Sciatic nerve (tissue), 2 donors: ENCODE data around the gene RANBP17. TPM values are rescaled to one million over a fixed set of nuclear protein-coding genes. Genes with fewer than 3 reads are reported as not detected.
"Not testable (repeated sequence)": the region's sequence is repeated elsewhere in the genome, so short reads cannot be mapped to it uniquely, and the experiment has no call there.

Source experiments
- ATAC-seq: fragments of 200-7000 bp; cut with Tn5 transposase; one replicate; pipeline ENCODE4 v1.9.1; 2020; ENCODE audit warnings: mild to moderate bottlenecking, moderate library complexity
- DNase-seq: peaks from one replicate; pipeline ENCODE4 v3.0.0-alpha.2; 2020; ENCODE audit warnings: low spot score
- intact Hi-C: fragments of 100-400 bp; cut with DNase I; formaldehyde crosslinking; loops from one replicate; pipeline ENCODE4 v1.14.2; 2022
- total RNA-seq: library from RNA; stranded (reverse); fragmentation: NEBNext Ultra II Directional; extraction: Animal tissue kit (Norgen Biotek cat#: 25700); gene quantifications from one replicate; pipeline ENCODE4 v1.2.1, GENCODE V29; 2021
- donor health status: DM: no; HTN: no; CAD: no.
- donor health status: DM: no; HTN: no; CAD: no.

Gene RANBP17
- total RNA-seq, 1 donor from 2014 or later, result 14.8 TPM

DNA sequence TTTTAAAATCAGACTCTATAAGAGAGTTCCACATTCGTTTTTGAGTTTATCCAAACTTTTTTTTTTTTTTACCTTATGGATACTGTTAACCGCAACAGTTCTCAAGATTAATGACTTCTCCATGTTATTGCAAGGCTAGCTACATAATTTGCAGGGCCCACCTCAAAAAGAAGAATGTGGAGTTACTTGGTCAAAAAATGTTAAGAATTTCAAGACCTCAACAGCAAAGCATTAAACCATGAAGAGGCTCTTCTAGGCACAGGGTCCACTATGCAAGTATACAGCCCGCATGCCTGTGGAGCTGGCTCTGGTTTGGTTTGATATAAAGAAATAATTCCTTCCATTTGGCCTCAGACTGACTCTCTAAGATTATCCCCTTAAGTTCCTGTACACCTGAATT is 313.9 kb downstream of the RANBP17 start:
- no peak for DNase-seq
- intact Hi-C loops, result no loop called here
- no peak for ATAC-seq

DNA sequence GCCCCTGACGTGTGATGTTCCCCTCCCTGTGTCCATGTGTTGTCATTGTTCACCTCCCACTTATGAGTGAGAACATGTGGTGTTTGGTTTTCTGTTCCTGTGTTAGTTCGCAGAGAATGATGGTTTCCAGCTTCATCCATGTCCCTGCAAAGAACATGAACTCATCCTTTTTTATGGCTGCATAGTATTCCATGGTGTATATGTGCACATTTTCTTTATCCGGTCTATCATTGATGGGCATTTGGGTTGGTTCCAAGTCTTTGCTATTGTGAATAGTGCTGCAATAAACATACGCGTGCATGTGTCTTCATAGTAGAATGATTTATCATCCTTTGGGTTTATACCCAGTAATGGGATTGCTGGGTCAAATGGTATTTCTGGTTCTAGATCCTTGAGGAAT is 316.4 kb downstream of the RANBP17 start:
- intact Hi-C loops, DNase-seq, ATAC-seq: not testable (repeated sequence)

- ATAC-seq (no peak), DNase-seq (no peak)
- intact Hi-C loops, result no loop called here
Observed at GRCh38 chr5:171188016-171188415, 326.2 kb downstream of the RANBP17 start.

GRCh38 chr5:171189442-171189841 is 327.6 kb downstream of the RANBP17 start:
- DNase-seq, result no peak
- no peak for ATAC-seq
- intact Hi-C loops, result no loop called here

GRCh38 chr5:171192111-171192510 is 330.3 kb downstream of the RANBP17 start:
- ATAC-seq (no peak), DNase-seq (no peak)
- intact Hi-C loops, result no loop called here

DNA sequence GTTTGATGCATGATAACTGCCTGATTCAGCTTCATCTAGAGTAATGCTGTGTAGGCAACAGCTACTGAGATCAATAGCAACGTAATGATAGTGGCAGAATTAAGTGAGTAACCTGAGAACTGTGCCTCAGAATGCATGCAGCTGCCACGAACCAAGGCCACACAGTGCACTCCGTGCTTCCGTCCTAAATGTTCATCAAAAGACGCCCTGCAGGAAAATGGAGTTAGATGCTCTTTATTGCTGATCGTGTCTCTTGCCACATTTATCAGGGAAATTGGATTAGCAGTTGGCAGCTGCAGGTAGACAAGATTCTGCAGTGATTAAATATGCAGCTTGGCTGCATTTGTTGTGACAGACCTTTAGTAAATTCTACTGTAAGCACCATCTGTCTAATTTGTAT is 339.5 kb downstream of the RANBP17 start:
- DNase-seq (no peak), ATAC-seq (no peak)
- intact Hi-C loops, result no loop called here

DNA sequence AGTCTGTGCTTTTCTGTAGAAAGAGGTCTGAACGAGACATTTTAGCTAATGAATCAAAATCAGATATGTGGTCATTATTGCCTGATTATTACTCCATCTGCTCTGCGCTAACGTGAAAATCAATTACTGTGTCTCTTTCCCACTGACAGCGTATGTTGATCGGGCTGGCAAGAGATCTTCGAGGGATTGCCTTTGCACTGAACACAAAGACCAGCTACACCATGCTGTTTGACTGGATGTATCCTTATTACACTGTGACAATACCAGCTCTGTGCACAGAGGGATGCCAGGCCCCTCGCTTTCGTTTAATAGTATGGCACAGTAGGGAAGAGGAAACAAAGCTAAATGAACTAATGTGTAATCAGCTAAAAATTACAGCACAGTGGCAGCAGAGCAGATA is 343.6 kb downstream of the RANBP17 start:
- no peak for ATAC-seq
- intact Hi-C loops, result no loop called here
- no peak for DNase-seq

- no peak for ATAC-seq
- intact Hi-C loops, result no loop called here
- no peak for DNase-seq
Observed at GRCh38 chr5:171207256-171207847, 345.5 kb downstream of the RANBP17 start.

DNA sequence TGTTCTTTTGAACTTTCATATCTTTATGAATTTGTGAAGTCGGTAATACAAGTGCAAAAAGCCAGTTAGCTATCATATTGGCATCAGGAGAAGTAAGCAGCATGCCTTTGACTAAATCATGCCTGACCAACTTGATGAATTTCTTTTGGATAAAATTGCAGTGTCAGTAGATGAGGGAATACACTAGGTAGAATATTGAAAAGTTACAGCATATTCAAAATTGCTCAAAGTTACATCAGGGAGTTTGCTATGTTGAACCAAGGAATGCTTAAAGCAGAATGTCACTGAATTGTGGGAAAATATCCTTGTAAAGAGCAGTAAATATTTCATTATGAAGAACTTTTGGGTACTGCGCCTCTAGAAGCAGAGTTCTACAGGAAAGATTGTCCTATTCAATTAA is 360.1 kb downstream of the RANBP17 start:
- DNase-seq (no peak), ATAC-seq (no peak)
- intact Hi-C loops, result no loop called here

DNA sequence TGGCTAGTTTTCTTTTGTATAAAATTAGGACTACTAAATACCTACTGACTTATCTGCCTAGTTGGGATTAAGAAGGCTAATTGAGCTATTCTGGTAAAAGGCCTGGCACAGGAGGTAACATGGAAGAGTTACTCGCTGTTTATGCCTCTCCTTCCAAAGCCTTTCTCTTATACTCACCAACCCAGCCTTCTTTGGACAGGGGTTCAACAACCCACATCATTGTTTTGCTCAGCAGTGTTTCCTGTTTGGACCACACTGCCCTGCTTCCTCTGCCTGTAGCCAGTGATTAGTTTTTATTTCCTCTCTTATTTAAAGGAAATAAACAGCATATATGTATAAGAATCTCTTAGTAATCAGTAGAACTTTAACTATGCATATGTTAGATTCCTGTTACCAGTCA is 362.1 kb downstream of the RANBP17 start:
- intact Hi-C loops, result no loop called here
- no peak for ATAC-seq
- no peak for DNase-seq

- DNase-seq (no peak), ATAC-seq (no peak)
- intact Hi-C loops, result no loop called here
Observed at GRCh38 chr5:171226096-171226754, 364.4 kb downstream of the RANBP17 start.

- no peak for ATAC-seq
- intact Hi-C loops, result no loop called here
- no peak for DNase-seq
Observed at GRCh38 chr5:171226864-171227263, 365.0 kb downstream of the RANBP17 start.

DNA sequence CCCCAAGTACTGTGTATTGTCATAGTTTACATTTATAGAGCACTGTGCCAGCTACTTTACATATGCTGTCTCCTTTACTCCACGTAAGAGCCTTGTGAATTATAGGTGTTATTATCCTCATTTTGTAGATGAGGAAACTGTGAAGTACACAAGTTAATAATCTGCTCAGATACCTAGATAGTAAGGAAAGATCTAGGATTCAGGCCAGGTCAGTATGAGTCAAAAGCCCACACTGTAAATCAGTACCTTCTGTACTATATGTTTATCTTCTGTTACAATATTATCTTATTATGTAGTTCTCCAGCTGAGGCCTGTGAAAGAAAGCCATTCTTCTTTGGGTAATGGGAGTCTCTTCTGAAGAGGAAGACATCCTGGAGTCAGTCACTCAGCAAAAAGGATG is 374.8 kb downstream of the RANBP17 start:
- ATAC-seq (no peak), DNase-seq (no peak)
- intact Hi-C loops, result no loop called here

- DNase-seq (no peak), ATAC-seq (no peak)
- intact Hi-C loops, result no loop called here
Observed at GRCh38 chr5:171242521-171242920, 380.7 kb downstream of the RANBP17 start.

DNA sequence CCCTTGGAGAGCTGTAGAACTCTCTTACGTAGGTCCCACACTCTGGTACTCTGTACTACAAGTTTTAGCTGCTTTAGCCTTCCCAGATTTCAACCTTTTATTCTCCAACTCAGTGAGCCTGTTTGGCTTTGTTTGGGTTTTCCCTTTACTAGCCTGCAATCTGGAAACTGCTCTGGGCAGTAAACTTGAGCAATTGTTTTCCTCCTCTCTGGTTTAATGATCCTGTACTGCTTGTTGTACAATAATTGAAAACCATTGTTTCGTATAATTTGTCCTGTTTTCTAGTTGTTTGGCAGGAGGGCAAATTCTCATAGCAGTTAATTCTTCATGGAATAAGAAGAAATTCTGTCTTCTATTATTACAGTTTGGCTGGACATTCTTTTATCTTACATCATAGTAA is 384.4 kb downstream of the RANBP17 start:
- intact Hi-C loops, result no loop called here
- no peak for ATAC-seq
- no peak for DNase-seq

DNA sequence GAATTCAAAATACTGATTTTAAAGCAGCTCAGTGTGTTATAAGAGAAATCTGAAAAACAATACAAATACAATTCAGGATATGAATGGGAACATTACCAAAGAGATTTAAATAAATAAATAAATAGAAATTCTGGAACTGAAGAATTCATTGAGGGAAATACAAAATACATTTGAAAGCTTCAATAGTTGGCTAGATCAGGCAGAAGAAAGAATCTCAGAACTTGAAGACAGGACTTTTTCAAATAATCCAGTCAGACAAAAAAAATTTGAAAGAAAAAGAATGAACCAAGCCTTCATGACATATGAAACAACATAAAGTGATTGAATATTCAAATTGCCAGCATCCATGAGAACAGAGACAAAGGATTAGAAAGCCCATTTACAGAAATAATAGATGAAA is 387.6 kb downstream of the RANBP17 start:
- intact Hi-C loops, result no loop called here
- ATAC-seq (no peak), DNase-seq (no peak)

- intact Hi-C loops, result no loop called here
Observed at GRCh38 chr5:171250738-171251137, 388.9 kb downstream of the RANBP17 start.

GRCh38 chr5:171251519-171251918 is 389.7 kb downstream of the RANBP17 start:
- ATAC-seq (no peak), DNase-seq (no peak)

More at GRCh38 chr5:171250738-171251137, 388.9 kb downstream of the RANBP17 start:
- ATAC-seq (no peak), DNase-seq (no peak)

GRCh38 chr5:171252674-171253073 is 390.9 kb downstream of the RANBP17 start:
- no peak for DNase-seq
- intact Hi-C loops, result no loop called here
- no peak for ATAC-seq

More at GRCh38 chr5:171251519-171251918, 389.7 kb downstream of the RANBP17 start:
- intact Hi-C loops, result no loop called here

DNA sequence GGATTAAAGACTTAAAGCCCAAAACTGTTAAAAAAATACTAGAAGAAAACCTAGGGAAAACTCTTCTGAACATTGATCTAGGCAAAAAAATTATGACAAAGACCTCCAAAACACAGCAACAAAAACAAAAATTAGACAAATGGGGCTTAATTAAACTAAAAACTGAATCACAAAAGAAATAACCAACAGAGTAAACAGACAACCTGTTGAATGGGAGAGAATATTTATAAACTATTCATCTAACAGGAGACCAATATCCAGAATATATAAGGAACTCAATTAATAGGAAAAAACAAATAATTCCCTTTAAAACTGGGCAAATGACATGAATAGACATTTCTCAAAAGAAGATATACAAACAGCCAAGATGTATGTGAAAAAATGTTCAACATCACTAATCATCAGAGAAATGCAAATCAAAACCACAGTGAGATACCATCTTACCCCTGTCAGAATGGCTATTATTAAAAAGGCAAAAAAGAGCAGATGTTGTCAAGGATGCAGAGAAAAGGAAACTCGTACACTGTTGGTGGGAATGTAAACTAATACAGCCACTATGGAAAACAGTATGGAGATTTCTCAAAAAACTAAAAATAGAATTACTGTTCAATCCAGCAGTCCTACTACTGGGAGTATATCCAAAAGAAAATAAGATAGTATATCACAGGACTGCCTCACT is 397.1 kb downstream of the RANBP17 start:
- no peak for ATAC-seq
- no peak for DNase-seq

More for the DNA sequence above, 397.1 kb downstream of the RANBP17 start:
- intact Hi-C loops, result no loop called here
